Osteocyte (in vitro differentiated cells): ENCODE data around the gene TSPAN33. TPM values are rescaled to one million over a fixed set of nuclear protein-coding genes. Genes with fewer than 3 reads are reported as not detected.
A peak's percentile ranks its signal among the peaks of the same experiment; 100 is the strongest.
"Not testable (repeated sequence)": the region's sequence is repeated elsewhere in the genome, so short reads cannot be mapped to it uniquely, and the experiment has no call there.

ENCODE experiments used
- DNase-seq: peaks from one replicate; pipeline ENCODE4 v3.0.0; 2021; ENCODE audit warnings: mixed read lengths; ENCODE audit not compliant: unreplicated experiment; ENCODE audit errors: extremely low spot score
- H3K27ac Mint-ChIP-seq: one replicate; pipeline ENCODE4 v1.8.0; 2021; ENCODE audit warnings: mild to moderate bottlenecking, mixed read lengths; ENCODE audit not compliant: unreplicated experiment
- H3K27me3 Mint-ChIP-seq: one replicate; pipeline ENCODE4 v1.8.0; 2021; ENCODE audit warnings: mixed read lengths; ENCODE audit not compliant: unreplicated experiment
- H3K36me3 Mint-ChIP-seq: one replicate; pipeline ENCODE4 v1.8.0; 2021; ENCODE audit warnings: mixed read lengths; ENCODE audit not compliant: unreplicated experiment
- H3K4me1 Mint-ChIP-seq: one replicate; pipeline ENCODE4 v1.8.0; 2021; ENCODE audit warnings: mixed read lengths; ENCODE audit not compliant: unreplicated experiment
- H3K4me3 Mint-ChIP-seq: one replicate; pipeline ENCODE4 v1.8.0; 2021; ENCODE audit warnings: mild to moderate bottlenecking, moderate library complexity, mixed read lengths; ENCODE audit not compliant: unreplicated experiment
- H3K9me3 Mint-ChIP-seq: one replicate; pipeline ENCODE4 v1.8.0; 2021; ENCODE audit warnings: mixed read lengths; ENCODE audit not compliant: unreplicated experiment
- total RNA-seq: library from RNA; stranded (reverse); gene quantifications from 2 replicates; pipeline ENCODE4 v1.2.1, GENCODE V29; 2021
- TF ChIP-seq, protein P1 (sequence below): fragments of 200-600 bp; sonication (generic); IDR thresholded peaks from 2 replicates; pipeline ENCODE4 v1.5.0; 2021; ENCODE audit warnings: antibody characterized with exemption, mild to moderate bottlenecking, moderate library complexity

Gene TSPAN33
- total RNA-seq, 1 donor from 2014 or later = 1.2 TPM

DNA sequence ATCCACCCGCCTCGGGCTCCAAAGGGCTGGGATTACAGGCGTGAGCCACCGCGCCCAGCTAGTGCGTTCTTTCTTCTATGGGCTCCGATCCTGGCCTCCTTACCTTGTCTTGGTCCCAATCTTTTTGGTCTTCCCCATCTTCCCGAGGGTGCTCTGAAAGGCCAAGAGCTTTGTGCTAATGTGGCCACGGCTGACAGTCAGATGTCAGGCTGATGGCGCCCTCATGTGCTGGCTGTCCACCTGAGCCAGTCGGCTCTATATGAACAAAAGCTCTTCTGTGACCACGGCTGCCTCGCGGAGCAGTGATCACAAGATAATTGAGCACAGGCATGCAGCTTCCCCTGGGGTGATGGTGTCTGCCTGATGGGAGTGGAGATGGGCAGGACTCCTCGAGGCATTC lies 69.3 kb downstream of the TSPAN33 start:
- DNase-seq = no peak
- Mint-ChIP-seq H3K4me3 (no peak overlapping the region), H3K9me3 (no peaks in the 10 kb centered on the region), H3K36me3 (peaks cover 19% of the 10 kb centered on the region), H3K27me3 (no peaks in the 10 kb centered on the region), H3K27ac (no peak overlapping the region), H3K4me1 (peaks cover 3% of the 10 kb centered on the region)
- TF ChIP-seq, protein P1, sequence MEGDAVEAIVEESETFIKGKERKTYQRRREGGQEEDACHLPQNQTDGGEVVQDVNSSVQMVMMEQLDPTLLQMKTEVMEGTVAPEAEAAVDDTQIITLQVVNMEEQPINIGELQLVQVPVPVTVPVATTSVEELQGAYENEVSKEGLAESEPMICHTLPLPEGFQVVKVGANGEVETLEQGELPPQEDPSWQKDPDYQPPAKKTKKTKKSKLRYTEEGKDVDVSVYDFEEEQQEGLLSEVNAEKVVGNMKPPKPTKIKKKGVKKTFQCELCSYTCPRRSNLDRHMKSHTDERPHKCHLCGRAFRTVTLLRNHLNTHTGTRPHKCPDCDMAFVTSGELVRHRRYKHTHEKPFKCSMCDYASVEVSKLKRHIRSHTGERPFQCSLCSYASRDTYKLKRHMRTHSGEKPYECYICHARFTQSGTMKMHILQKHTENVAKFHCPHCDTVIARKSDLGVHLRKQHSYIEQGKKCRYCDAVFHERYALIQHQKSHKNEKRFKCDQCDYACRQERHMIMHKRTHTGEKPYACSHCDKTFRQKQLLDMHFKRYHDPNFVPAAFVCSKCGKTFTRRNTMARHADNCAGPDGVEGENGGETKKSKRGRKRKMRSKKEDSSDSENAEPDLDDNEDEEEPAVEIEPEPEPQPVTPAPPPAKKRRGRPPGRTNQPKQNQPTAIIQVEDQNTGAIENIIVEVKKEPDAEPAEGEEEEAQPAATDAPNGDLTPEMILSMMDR = peak; percentile 20

DNA sequence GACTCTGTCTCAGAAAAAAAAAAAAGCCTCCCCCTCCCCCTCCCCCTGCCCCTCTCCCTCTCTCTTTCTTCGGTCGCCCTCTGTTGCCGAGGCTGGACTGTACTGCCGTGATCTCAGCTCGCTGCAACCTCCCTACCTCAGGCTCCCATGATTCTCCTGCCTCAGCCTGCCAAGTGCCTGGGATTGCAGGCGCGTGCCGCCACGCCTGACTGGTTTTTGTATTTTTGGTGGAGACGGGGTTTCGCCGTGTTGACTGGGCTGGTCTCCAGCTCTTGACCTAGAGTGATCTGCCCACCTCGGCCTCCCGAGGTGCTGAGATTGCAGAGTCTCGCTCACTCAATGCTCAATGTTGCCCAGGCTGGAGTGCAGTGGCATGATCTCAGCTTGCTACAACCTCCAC lies 71.2 kb downstream of the TSPAN33 start:
- H3K27me3 Mint-ChIP-seq, H3K4me3 Mint-ChIP-seq, H3K9me3 Mint-ChIP-seq, H3K4me1 Mint-ChIP-seq, H3K27ac Mint-ChIP-seq, DNase-seq: not testable (repeated sequence)
- peaks cover 11% of the 10 kb centered on the region for H3K36me3 Mint-ChIP-seq

DNA sequence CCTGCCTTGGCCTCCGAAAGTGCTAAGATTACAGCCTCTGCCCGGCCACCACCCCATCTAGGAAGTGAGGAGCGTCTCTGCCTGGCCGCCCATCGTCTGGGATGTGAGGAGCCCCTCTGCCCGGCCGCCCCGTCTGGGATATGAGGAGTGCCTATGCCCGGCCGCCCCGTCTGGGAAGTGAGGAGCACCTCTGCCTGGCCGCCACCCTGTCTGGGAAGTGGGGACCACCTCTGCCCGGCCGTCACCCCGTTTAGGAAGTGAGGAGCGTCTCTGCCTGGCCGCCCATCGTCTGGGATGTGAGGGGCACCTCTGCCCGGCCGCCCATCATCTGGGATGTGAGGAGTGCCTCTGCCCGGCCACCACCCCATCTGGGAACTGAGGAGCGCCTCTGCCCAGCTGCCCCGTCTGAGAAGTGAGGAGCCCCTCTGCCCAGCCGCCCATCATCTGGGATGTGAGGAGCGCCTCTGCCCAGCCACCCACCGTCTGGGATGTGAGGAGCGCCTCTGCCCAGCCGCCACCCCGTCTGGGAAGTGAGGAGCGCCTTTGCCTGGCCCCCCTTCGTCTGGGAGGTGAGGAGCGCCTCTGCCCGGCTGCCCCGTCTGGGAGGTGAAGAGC lies 71.7 kb downstream of the TSPAN33 start:
- not testable (repeated sequence) for DNase-seq, H3K27ac Mint-ChIP-seq, H3K4me1 Mint-ChIP-seq, H3K4me3 Mint-ChIP-seq, H3K36me3 Mint-ChIP-seq, H3K9me3 Mint-ChIP-seq, H3K27me3 Mint-ChIP-seq

DNA sequence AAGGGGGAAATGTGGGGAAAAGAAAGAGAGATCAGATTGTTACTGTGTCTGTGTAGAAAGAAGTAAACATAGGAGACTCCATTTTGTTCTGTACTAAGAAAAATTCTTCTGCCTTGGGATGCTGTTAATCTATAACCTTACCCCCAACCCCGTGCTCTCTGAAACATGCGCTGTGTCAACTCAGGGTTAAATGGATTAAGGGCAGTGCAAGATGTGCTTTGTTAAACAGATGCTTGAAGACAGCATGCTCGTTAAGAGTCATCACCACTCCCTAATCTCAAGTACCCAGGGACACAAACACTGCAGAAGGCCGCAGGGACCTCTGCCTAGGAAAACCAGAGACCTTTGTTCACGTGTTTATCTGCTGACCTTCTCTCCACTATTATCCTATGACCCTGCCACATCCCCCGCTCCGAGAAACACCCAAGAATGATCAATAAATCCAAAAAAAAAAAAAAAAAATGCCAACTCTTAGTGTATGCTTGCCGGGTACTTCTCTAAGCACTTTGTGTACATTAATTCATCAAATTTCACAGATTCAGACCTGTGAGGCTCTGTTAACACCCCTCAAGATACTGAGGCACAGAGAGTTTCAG lies 72.4 kb downstream of the TSPAN33 start:
- not testable (repeated sequence) for H3K27me3 Mint-ChIP-seq, H3K27ac Mint-ChIP-seq, H3K36me3 Mint-ChIP-seq, DNase-seq, H3K4me3 Mint-ChIP-seq, H3K4me1 Mint-ChIP-seq, H3K9me3 Mint-ChIP-seq

DNA sequence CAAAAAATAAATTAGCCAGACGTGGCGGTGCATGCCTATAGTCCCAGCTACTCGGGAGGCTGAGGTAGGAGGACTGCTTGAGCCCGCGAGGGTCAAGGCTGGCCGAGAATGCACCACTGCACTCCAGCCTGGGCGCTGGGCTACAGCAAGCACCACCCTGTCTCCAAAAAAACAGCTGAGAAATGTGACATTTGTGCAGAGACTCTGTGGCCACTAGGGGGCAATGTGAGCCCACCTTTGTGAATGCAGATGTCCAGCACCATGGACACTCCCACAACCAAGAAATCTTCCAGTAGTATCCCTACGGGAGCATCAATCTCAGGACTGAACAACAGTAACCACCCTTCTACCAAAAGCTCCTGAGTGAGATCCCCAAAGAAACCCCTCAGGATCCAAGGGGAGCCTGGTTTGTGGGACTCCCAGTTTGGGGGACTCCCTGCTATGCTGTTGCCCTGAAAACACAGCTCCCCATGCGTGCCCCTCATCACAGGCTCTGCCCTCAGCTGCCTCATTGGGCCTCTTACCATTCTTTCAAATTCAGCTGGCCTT lies 74.1 kb downstream of the TSPAN33 start:
- Mint-ChIP-seq H3K27ac (no peak overlapping the region), H3K4me1 (peaks cover 6% of the 10 kb centered on the region), H3K9me3 (no peaks in the 10 kb centered on the region), H3K36me3 (no peaks in the 10 kb centered on the region), H3K4me3 (no peak overlapping the region), H3K27me3 (no peaks in the 10 kb centered on the region)
- TF ChIP-seq, protein P1 = peak; percentile 89
- peak; percentile 93 for DNase-seq

DNA sequence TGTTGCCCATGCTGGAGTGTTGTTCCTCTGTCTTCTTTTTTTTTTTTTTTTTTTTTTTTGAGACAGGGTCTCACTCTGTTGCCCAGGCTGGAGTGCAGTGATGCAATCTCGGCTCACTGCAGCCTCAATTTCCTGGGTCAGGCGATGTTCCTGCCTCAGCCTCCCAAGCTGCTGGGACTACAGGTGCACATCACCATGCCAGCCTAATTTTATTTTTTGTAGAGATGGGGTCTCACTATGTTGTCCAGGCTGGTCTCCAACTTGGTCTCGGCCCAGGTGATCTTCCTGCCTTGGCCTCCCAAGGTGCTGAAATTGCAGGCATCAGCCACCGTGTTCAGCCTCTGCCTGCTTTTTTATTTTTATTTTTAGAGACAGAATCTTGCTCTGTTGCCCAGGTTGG lies 74.7 kb downstream of the TSPAN33 start:
- not testable (repeated sequence) for H3K4me3 Mint-ChIP-seq, H3K36me3 Mint-ChIP-seq, H3K27ac Mint-ChIP-seq, H3K27me3 Mint-ChIP-seq, H3K4me1 Mint-ChIP-seq, H3K9me3 Mint-ChIP-seq, DNase-seq

Other genes starting within 250 kb of the TSPAN33 start
- gene KCP, start 234.0 kb upstream of the TSPAN33 start, total RNA-seq = 0.55 and 0.70 TPM in 2 replicates
- gene IRF5, start 206.8 kb upstream of the TSPAN33 start, total RNA-seq = 0.24 TPM in 1 of 2 replicates, not detected in the other
- gene TNPO3, start 89.6 kb upstream of the TSPAN33 start, total RNA-seq = 46.0 and 46.2 TPM in 2 replicates
- gene SMO, start 43.9 kb downstream of the TSPAN33 start, total RNA-seq = 40.2 and 41.6 TPM in 2 replicates
- gene AHCYL2, start 80.3 kb downstream of the TSPAN33 start, total RNA-seq = 19.0 and 19.9 TPM in 2 replicates